Heart left ventricle (tissue), 16 donors: Measurements from ENCODE around the gene ATP6V0E2. TPM values are rescaled to one million over a fixed set of nuclear protein-coding genes. Genes with fewer than 3 reads are reported as not detected.

ENCODE experiments used
- ATAC-seq, 4 donors: fragments of 200-7000 bp; cut with Tn5 transposase; one replicate each; pipeline ENCODE4 v1.9.1; 2020 to 2022; ENCODE audit warnings: moderate library complexity in 4 of 4, mild to moderate bottlenecking in 3 of 4, moderate number of reproducible peaks in 1 of 4
- DNase-seq, 5 donors: peaks; one replicate each; pipeline ENCODE4 v3.0.0-alpha.2; 2020
- H3K27ac ChIP-seq, 12 donors: fragments of 200-600 bp; sonication (generic) in 4 of 12; one replicate each; pipeline versions ENCODE4 v1.5.0 to v1.8.0; 2016 to 2022; ENCODE audit warnings: mild to moderate bottlenecking in 2 of 12
- H3K27me3 ChIP-seq, 9 donors: fragments of 200-600 bp; sonication (generic) in 2 of 9; one replicate each; pipeline versions ENCODE4 v1.5.1 to v1.8.0; 2016 to 2022; ENCODE audit warnings: mild to moderate bottlenecking in 3 of 9
- H3K36me3 ChIP-seq, 9 donors: fragments of 200-600 bp; sonication (generic) in 2 of 9; one replicate each; pipeline versions ENCODE4 v1.5.0 to v1.8.0; 2018 to 2022; ENCODE audit warnings: mild to moderate bottlenecking in 2 of 9
- H3K4me1 ChIP-seq, 12 donors: fragments of 200-600 bp; sonication (generic) in 4 of 12; one replicate each; pipeline versions ENCODE4 v1.5.0 to v1.8.0; 2016 to 2022; ENCODE audit warnings: mild to moderate bottlenecking in 3 of 12
- H3K4me3 ChIP-seq, 12 donors: fragments of 200-600 bp; sonication (generic) in 4 of 12; one replicate each; pipeline versions ENCODE4 v1.5.0 to v1.8.0; 2017 to 2022; ENCODE audit warnings: mild to moderate bottlenecking in 9 of 12, moderate library complexity in 4 of 12
- H3K9me3 ChIP-seq, 12 donors: fragments of 200-600 bp; sonication (generic) in 4 of 12; one replicate each; pipeline versions ENCODE4 v1.5.0 to v1.8.0; 2016 to 2022; ENCODE audit warnings: mild to moderate bottlenecking in 1 of 12
- POLR2A ChIP-seq, 2 donors: fragments of 450-650 bp; IDR thresholded peaks; one replicate each; pipeline ENCODE4 v1.6.1; 2017; ENCODE audit warnings: antibody characterized with exemption in 2 of 2, mild to moderate bottlenecking in 2 of 2, moderate library complexity in 2 of 2
- WGBS, 4 donors: extraction: QIAGEN DNeasy Blood & Tissue Kit in 2 of 4; methylation state at CpG; one replicate each; pipeline versions ENCODE4 v1.1.5 to v1.1.7; 2013 to 2018; 5-methylcytosine and 5-hydroxymethylcytosine counted together
- intact Hi-C, 10 donors: fragments of 100-400 bp; cut with DNase I; formaldehyde crosslinking; loops; one replicate each; pipeline versions ENCODE4 v1.11.1 to v1.14.2; 2022
- polyA plus RNA-seq, 2 donors: library from polyadenylated mRNA; stranded (reverse); fragments of 200-250 nt; gene quantifications; one replicate each; pipeline ENCODE4 v1.2.3, GENCODE V29; 2013
- total RNA-seq, 9 donors: library from RNA; depleted of rRNA in 2 of 9; stranded (reverse); fragments of >200 nt in 2 of 9; fragmentation: NEBNext Ultra II Directional in 3 of 9; extraction: Animal tissue kit (Norgen Biotek cat#: 25700) in 3 of 9; gene quantifications; one replicate each; pipeline versions ENCODE4 v1.1.0 to v1.2.4, GENCODE V29; 2016 to 2023
- TF ChIP-seq, protein P1 (sequence below), 12 donors: fragments of 200-600 bp; sonication (generic) in 4 of 12; IDR thresholded peaks; one replicate each; pipeline versions ENCODE4 v1.5.0 to v1.8.0; 2018 to 2022; ENCODE audit warnings: antibody characterized with exemption in 12 of 12, mild to moderate bottlenecking in 5 of 12
- donor health status: ischemic (EF 13 %, LVEDD 7.1; RV severe dilation, severe dysfunction).
- donor health status: healthy with polysubstance abuse.
- donor health status: DM: no; HTN: yes; CAD: no.
- donor health status: DM: no; HTN: no; CAD: no.
- donor health status: ischemic (EF 25% LVEDD 6.9; RV normal size, moderate dysfunction).
- donor health status: ischemic (EF 25% LVEDD 5.7; RV mildly dilated, moderate dysfunction).
- donor health status: healthy.
- donor health status: DM: yes; HTN: yes; CAD: no.
- donor health status: ischemic (EF 35%, LVEDD 5.7; RV mildly dilated, moderate dysfunction).
- donor health status: nonischemic (EF 11% LVEDD 7.7; RV severe dilation, severe dysfunction).
- donor health status: DM: yes; HTN: yes; CAD: no.
- donor health status: PGD.
- donor health status: ischemic (EF 29% LVEDD 5.4; RV normal size, mild dysfunction).
- donor health status: nonischemic (EF 23%, LVEDD 6.1; RV moderate dilation, normal function).

ATP6V0E2 gene
- total and polyA plus RNA-seq, 11 donors: 39.0 to 137 (median 92.2) TPM

DNA sequence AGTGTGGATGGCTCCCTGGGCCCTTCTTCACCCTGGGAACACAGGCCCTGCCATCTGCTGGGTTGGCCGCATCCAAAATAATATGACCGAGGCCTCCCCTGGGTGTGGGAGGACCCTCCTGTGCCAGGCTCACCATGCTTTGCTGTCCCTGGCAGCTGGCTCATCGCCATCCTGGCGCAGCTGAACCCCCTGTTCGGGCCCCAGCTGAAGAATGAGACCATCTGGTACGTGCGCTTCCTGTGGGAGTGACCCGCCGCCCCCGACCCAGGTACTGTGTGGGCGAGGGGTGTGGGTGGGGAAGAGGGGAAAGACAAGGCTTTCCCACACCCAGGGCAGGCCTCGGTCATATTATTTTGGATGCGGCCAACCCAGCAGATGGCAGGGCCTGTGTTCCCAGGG is 4.8 kb downstream of the ATP6V0E2 start:
- Histone ChIP-seq H3K9me3 (no peaks in the 10 kb centered on the region), H3K36me3 (peaks cover 0 to 16% (median 3%) of the 10 kb centered on the region in 9 donors), H3K27ac (no peak overlapping the region), H3K4me3 (no peak overlapping the region), H3K4me1 (peaks cover 0 to 41% (median 23%) of the 10 kb centered on the region in 12 donors), H3K27me3 (no peaks in the 10 kb centered on the region)
- DNase-seq (peak in 2 of 5 donors; percentile 27 to 47), ATAC-seq (no peak)
- WGBS, 4 donors: 90 to 93% (median 91%) methylated on average over 11 to 13 of the region's 13 CpGs
- TF ChIP-seq POLR2A (IDR thresholded peaks at IDR 0.05): no peak
- TF ChIP-seq, protein P1, sequence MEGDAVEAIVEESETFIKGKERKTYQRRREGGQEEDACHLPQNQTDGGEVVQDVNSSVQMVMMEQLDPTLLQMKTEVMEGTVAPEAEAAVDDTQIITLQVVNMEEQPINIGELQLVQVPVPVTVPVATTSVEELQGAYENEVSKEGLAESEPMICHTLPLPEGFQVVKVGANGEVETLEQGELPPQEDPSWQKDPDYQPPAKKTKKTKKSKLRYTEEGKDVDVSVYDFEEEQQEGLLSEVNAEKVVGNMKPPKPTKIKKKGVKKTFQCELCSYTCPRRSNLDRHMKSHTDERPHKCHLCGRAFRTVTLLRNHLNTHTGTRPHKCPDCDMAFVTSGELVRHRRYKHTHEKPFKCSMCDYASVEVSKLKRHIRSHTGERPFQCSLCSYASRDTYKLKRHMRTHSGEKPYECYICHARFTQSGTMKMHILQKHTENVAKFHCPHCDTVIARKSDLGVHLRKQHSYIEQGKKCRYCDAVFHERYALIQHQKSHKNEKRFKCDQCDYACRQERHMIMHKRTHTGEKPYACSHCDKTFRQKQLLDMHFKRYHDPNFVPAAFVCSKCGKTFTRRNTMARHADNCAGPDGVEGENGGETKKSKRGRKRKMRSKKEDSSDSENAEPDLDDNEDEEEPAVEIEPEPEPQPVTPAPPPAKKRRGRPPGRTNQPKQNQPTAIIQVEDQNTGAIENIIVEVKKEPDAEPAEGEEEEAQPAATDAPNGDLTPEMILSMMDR (IDR thresholded peaks at IDR 0.05): no peak
- intact Hi-C loops: loop anchor here in 1 of 10 donors (10.0 kb wide), 1 partner anchor 526 kb away; a partner anchor contains a TSS

DNA sequence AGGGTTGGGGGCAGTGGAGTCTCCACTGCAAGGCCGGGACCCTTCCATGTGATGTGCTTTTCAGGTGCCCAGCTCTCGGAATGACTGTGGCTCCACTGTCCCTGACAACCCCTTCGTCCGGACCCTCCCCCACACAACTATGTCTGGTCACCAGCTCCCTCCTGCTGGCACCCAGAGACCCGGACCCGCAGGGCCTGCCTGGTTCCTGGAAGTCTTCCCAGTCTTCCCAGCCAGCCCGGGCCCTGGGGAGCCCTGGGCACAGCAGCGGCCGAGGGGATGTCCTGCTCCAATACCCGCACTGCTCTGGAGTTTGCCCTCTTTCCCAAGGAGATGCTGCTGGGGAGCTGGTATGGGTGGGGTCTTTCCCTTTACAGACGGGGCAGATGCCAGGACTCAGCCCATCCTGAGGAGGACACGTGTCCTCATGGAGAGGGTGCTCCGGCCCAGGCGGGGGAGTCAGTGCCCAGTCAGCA is 5.5 kb downstream of the ATP6V0E2 start:
- WGBS, 4 donors: 87 to 91% (median 88%) methylated on average over 13 to 14 of the region's 14 CpGs
- no peaks in the 10 kb centered on the region for H3K9me3 ChIP-seq
- TF ChIP-seq, protein P1 (IDR thresholded peaks at IDR 0.05): no peak
- TF ChIP-seq POLR2A (IDR thresholded peaks at IDR 0.05): no peak
- H3K4me3 ChIP-seq: no peak overlapping the region
- no peaks in the 10 kb centered on the region for H3K27me3 ChIP-seq
- peaks cover 0 to 46% (median 26%) of the 10 kb centered on the region in 12 donors for H3K4me1 ChIP-seq
- DNase-seq (peak in 1 of 5 donors; percentile 31), ATAC-seq (no peak)
- intact Hi-C loops: loop anchor here in 1 of 10 donors (10.0 kb wide), 1 partner anchor 525 kb away; a partner anchor contains a TSS
- H3K27ac ChIP-seq: no peak overlapping the region
- H3K36me3 ChIP-seq: peaks cover 0 to 16% (median 3%) of the 10 kb centered on the region in 9 donors

- no peak overlapping the region for H3K4me3 ChIP-seq
- 92 to 95% (median 94%) methylated on average over 15 to 16 of the region's 16 CpGs for WGBS, 4 donors
- H3K9me3 ChIP-seq: no peaks in the 10 kb centered on the region
- ATAC-seq (no peak), DNase-seq (peak in 1 of 5 donors; percentile 17)
- H3K4me1 ChIP-seq: peaks cover 0 to 46% (median 23%) of the 10 kb centered on the region in 12 donors
- intact Hi-C loops: loop anchor here in 5 of 10 donors (5.0 to 10.0 kb wide), 4 partner anchors 165 to 525 kb away; a partner anchor contains a TSS
- TF ChIP-seq, protein P1 (IDR thresholded peaks at IDR 0.05): no peak
- no peak for TF ChIP-seq POLR2A (IDR thresholded peaks at IDR 0.05)
- peaks cover 0 to 16% (median 3%) of the 10 kb centered on the region in 9 donors for H3K36me3 ChIP-seq
- H3K27ac ChIP-seq: peak overlapping the region in 3 of 12 donors; percentile 21 to 55 (median 51)
- no peaks in the 10 kb centered on the region for H3K27me3 ChIP-seq
These were observed 6.2 kb downstream of the ATP6V0E2 start for GRCh38 chr7:149879766-149880637.
